ENCODE results near the gene RPL27A.

RPL27A gene

DNA sequence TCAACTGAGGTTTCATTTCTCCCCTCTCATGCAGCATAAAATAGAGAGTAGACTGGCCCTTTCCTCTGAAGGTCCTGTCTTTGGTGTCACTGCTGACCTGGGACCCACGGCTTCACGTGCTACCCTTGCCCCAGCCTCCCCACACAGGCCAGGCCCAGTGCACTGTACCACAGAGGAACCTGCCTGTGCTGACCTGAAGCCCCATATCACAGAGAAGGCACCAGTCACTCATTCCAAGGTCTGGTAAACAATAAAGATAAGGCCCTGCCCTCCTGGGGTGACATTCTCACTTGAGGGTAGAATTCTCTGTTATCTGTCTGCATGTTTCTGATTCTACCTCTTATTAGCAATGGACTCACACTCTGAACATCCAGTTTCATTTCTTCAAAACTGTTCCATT lies 51.3 kb downstream of the RPL27A start:
- peak overlapping the region in 5 of 21 experiments; percentile 21 to 80 (median 64) for H3K27ac ChIP-seq
- H3K4me3 ChIP-seq = no peak overlapping the region

DNA sequence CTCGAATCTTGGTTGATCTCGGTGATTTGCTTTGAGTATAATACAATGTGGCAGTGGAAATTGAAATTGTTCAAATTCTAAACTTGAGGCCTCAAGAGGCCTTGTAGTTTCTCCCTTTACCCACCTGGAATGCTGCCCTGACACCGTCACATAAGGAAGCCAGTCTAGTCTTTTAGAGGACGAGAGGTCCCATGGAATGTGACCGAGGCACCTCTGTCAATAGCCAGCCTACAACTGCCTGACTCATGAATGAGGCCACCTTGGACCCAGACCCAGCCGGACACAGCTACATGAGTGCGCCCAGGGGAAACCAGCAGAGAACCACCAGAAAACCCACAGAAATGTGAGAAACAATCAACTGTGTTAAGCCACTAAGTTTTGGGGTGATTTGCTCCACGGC lies 52.5 kb downstream of the RPL27A start:
- no peak overlapping the region for H3K4me3 ChIP-seq
- H3K27ac ChIP-seq = peak overlapping the region in 1 of 21 experiments; percentile 24

DNA sequence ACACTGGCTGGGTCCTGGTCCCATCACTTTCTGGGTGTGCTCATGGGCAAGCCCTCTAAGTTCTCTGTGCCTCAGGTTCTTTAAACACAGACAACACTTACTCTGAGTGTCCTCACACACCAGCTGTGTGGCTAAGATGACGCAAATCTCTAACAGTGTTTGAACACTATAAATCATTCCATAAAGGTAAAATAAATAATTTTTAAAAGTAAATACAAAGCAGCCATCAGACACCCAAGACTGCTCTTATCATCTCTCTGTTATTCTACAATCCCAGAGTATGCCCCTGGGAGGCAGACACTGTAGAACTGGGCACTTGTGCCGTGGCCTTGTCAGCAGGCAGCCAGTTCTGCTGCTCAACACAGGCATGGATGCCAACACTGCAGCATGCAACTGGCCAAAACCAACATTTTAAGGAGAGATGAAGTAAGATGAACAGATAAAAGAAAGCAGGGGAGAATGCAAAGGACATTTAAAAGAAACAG lies 56.8 kb downstream of the RPL27A start:
- no peak overlapping the region for H3K4me3 ChIP-seq
- no peak overlapping the region for H3K27ac ChIP-seq

All from skin epidermis (tissue), 12 donors.